GM11168 (cell line): Measurements from ENCODE around the gene GABBR2.
"Not testable (repeated sequence)": the region's sequence is repeated elsewhere in the genome, so short reads cannot be mapped to it uniquely, and the experiment has no call there.

Experiments
- in situ Hi-C: fragments of 300-500 bp; cut with MboI; formaldehyde crosslinking; loops from one replicate; pipeline ENCODE4 v1.12.0; 2022; ENCODE audit warnings: low sequenced_read_pairs; ENCODE audit not compliant: unreplicated experiment

Gene GABBR2

GRCh38 chr9:98602839-98603500 is 105.8 kb downstream of the GABBR2 start:
- in situ Hi-C loops = no loop called here

GRCh38 chr9:98600631-98601030 is 108.1 kb downstream of the GABBR2 start:
- in situ Hi-C loops = no loop called here

GRCh38 chr9:98599566-98600216 is 109.0 kb downstream of the GABBR2 start:
- in situ Hi-C loops = no loop called here

- in situ Hi-C loops = no loop called here
These were observed 109.9 kb downstream of the GABBR2 start for GRCh38 chr9:98598861-98599260.

- in situ Hi-C loops = no loop called here
These were observed 111.4 kb downstream of the GABBR2 start for GRCh38 chr9:98597236-98597771.

- in situ Hi-C loops = no loop called here
These were observed 112.2 kb downstream of the GABBR2 start for GRCh38 chr9:98596486-98596885.

GRCh38 chr9:98594546-98595160 is 114.1 kb downstream of the GABBR2 start:
- in situ Hi-C loops = no loop called here

GRCh38 chr9:98593354-98594253 is 115.1 kb downstream of the GABBR2 start:
- in situ Hi-C loops = no loop called here

- in situ Hi-C loops = no loop called here
These were observed 117.0 kb downstream of the GABBR2 start for GRCh38 chr9:98591696-98592095.

GRCh38 chr9:98590101-98590500 is 118.6 kb downstream of the GABBR2 start:
- in situ Hi-C loops = no loop called here

- in situ Hi-C loops = no loop called here
These were observed 119.6 kb downstream of the GABBR2 start for GRCh38 chr9:98589102-98589501.

GRCh38 chr9:98584853-98585438 is 123.8 kb downstream of the GABBR2 start:
- in situ Hi-C loops = not testable (repeated sequence)

GRCh38 chr9:98584059-98584458 is 124.7 kb downstream of the GABBR2 start:
- in situ Hi-C loops = no loop called here

GRCh38 chr9:98583417-98583816 is 125.3 kb downstream of the GABBR2 start:
- in situ Hi-C loops = no loop called here

GRCh38 chr9:98580956-98581355 is 127.8 kb downstream of the GABBR2 start:
- in situ Hi-C loops = no loop called here

- in situ Hi-C loops = no loop called here
These were observed 129.0 kb downstream of the GABBR2 start for GRCh38 chr9:98579700-98580099.

GRCh38 chr9:98577446-98577845 is 131.3 kb downstream of the GABBR2 start:
- in situ Hi-C loops = no loop called here

- in situ Hi-C loops = no loop called here
These were observed 131.9 kb downstream of the GABBR2 start for GRCh38 chr9:98576859-98577258.

- in situ Hi-C loops = no loop called here
These were observed 132.4 kb downstream of the GABBR2 start for GRCh38 chr9:98576354-98576753.
